LNCAP (cell line): Measurements from ENCODE around the gene ARHGDIA.

Source experiments
- TF ChIP-seq, protein P1 (sequence below): fragments of 450-650 bp; IDR thresholded peaks from 2 replicates; pipeline ENCODE4 v1.5.1; 2017; ENCODE audit warnings: mild to moderate bottlenecking

The ARHGDIA gene

DNA sequence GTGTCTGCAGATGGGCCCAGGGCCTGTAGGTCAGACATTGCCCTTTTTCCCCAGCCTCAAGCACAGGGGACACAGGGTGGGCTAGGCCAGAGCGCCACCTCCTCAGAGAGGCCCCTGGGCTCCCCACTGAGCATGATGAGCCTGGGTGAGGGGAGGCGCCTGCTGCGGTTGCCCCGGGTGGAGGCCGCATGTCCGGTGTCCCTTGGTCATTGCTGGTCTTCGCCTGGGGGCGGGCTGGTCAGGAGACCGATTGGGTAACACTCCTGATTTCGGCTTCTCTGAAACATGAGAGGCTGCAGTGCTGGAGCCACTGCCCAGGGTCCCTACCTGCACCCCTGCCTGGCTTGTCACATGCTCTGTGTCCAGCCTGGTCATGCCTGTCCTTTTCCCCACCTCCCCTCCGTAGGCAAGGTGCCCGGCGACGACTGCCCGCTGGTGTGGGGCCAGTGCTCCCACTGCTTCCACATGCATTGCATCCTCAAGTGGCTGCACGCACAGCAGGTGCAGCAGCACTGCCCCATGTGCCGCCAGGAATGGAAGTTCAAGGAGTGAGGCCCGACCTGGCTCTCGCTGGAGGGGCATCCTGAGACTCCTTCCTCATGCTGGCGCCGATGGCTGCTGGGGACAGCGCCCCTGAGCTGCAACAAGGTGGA lies 28.5 kb upstream of the ARHGDIA start:
- TF ChIP-seq, protein P1, sequence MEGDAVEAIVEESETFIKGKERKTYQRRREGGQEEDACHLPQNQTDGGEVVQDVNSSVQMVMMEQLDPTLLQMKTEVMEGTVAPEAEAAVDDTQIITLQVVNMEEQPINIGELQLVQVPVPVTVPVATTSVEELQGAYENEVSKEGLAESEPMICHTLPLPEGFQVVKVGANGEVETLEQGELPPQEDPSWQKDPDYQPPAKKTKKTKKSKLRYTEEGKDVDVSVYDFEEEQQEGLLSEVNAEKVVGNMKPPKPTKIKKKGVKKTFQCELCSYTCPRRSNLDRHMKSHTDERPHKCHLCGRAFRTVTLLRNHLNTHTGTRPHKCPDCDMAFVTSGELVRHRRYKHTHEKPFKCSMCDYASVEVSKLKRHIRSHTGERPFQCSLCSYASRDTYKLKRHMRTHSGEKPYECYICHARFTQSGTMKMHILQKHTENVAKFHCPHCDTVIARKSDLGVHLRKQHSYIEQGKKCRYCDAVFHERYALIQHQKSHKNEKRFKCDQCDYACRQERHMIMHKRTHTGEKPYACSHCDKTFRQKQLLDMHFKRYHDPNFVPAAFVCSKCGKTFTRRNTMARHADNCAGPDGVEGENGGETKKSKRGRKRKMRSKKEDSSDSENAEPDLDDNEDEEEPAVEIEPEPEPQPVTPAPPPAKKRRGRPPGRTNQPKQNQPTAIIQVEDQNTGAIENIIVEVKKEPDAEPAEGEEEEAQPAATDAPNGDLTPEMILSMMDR = no peak

DNA sequence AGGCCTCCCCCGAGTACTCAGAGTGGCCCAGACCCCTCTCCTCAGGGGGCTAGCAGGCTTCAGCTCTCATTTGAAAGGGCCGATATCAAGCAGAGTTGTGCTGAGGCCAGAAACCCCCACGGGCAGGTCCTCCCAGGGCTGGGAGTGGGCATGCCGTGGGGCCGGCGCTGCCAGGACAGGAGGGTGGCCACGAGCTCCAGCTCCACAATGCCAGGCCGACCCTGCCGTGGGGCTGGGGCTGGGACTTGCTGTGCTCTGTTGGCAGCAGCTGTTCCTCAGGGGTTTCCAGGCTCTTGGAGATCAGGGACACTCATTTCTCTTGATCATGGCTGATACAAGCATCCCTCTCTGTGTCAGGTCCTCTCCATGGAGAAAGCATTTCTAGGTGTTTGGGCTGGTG lies 27.7 kb upstream of the ARHGDIA start:
- TF ChIP-seq, protein P1 = no peak

DNA sequence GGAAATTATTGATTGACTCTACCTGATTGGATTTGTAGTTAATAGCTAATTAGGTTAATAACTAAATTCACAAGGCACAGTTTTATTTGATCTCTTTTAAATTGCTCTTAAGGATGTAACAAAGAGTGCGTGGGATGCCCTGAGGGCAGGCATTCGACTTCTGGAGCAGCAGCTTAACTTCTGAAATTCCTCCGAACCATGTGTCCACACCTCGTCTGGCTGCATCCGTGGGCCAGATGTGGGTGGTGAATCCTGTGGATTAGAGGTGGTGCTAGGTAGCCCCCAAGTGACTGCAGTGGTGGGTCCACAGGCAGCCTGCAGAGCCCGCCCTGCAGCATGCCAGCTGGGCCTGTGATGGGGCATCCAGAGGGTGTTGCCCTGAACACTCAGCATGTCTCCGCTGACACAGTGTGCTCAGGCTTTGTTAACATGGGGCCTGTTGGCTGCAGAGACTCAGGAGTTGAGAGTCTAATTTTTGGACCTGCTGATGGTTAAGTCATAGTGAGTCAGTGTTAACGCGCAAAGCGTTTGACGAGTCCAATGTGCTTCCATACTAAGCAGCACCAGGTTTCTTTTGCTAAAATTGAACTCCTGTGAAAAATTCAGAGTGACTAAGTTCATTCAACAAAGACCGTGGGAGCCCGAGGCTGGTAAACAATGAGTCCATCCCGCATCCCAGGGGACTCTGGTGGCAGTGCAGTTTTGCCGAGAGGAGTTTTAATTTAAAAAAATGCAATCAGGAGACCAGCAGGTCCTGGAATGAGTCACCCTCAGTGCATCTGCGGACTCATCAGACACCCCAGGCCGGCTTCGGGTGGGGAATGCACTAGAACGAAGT lies 27.1 kb upstream of the ARHGDIA start:
- TF ChIP-seq, protein P1 = no peak

DNA sequence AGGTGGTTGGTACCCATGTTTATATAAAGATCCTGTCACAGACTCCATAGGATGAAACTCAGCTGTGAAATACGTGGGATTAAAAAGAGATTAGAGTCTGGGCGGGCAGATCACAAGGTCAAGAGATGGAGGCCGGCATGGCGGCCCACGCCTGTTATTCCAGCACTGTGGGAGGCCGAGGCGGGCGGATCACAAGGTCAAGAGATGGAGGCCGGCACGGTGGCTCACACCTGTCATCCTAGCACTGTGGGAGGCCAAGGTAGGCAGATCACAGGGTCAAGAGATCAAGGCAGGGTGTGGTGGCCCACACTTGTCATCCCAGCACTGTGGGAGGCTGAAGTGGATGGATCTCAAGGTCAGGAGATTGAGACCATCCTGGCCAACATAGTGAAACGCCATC lies 24.3 kb upstream of the ARHGDIA start:
- TF ChIP-seq, protein P1 = no peak

DNA sequence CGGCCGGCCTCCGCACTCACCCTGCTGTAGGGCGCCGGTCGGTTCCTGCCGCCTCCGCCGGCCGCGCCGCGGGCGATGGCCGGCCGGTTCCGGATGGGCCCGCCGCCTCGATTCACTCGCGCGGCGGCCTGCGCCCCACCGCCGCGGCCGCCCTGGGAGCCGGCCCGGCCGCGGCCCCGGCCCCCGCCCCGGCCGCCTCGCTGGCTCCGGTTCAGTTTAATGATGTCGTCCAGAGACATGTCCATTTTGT lies 20.1 kb upstream of the ARHGDIA start:
- TF ChIP-seq, protein P1 = no peak

DNA sequence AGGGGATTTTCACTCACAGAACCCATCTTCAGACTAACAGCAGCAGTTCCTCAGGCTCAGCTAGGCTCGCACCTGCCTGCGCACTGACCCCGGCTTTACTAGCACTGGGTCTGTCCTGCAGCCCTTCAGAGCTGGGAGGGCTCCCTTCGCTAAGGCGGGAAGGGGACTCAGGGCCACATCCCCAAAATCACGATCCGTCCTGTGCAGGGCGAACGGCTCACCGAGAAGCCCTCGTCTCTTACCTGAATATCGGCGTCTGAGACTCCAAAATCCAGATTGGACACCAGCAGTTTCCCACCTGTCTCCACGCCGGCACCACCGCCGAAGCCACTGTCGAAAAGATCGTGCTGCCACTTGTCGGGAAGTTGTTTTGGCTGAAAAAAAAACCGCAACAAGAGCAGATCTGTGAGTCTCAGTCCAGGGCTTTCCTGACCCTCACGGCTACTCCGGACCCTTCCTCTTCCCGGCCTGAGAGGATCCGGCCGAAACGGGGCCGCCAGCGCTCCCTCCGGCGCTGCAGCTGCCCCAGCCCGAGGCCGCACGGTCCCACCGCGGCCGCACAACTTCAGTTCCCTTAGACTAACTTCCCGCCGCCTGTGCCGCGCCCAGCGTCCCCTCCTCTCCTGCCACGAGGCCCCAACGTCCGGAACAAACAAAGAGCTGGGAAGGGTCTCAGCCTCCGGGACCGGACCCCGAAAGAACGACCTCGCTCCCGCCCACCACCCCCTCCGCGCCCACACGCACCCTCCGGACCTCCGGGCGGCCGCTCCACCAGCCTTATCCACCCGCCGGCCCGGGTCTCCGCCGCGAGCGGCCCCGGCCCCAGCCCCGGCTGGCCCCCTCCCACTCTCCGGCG lies 19.5 kb upstream of the ARHGDIA start:
- TF ChIP-seq, protein P1 = no peak

DNA sequence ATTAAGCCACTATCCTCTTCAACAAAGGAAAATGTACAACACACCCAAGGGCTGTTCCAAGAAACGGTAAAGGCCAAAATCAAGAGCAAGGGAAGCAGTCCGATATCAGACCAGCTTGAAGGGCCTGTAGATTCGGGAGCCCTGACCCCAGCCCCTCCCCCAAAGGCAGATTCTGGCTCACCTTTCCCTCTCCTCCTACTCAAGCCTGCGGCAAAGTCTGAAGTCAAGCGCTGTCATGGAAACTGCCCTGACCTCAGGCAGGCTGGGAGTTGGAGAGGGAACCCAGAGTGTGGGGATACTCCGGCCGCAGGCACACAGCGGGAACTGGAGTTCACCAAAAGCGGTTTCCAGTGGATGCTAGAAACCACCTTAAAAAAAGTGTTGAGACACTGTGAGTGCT lies 18.5 kb upstream of the ARHGDIA start:
- TF ChIP-seq, protein P1 = no peak
